Adrenal gland (tissue), 5 donors: ENCODE measurements around the gene ANK3.
"Not testable (repeated sequence)": the region's sequence is repeated elsewhere in the genome, so short reads cannot be mapped to it uniquely, and the experiment has no call there.

Experiments used
- CTCF ChIP-seq, 6 experiments: fragments of 450-650 bp in 4 of 6; fragments of 200-600 bp in 2 of 6; sonication (generic) in 1 of 6; IDR thresholded peaks; 1 replicate in 5 of 6; 2 replicates in 1 of 6; pipeline versions ENCODE4 v1.5.1 to v1.8.0; 2016 to 2021; ENCODE audit warnings: antibody characterized with exemption in 6 of 6, mild to moderate bottlenecking in 2 of 6, moderate library complexity in 1 of 6
- POLR2A ChIP-seq, 2 donors: fragments of 450-650 bp; IDR thresholded peaks; one replicate each; pipeline ENCODE4 v1.6.1; 2017; ENCODE audit warnings: antibody characterized with exemption in 2 of 2, mild to moderate bottlenecking in 2 of 2, moderate library complexity in 1 of 2
- donor health status: DM: no; HTN: no; CAD: no.

GRCh38 chr10:60035375-60035774 lies 354.3 kb downstream of the ANK3 start:
- not testable (repeated sequence) for TF ChIP-seq CTCF, POLR2A (IDR thresholded peaks at IDR 0.05)
